GM12864 (cell line): ENCODE measurements around the gene ADM.

Source experiments
- DNase-seq: peaks from one replicate; pipeline ENCODE4 v3.0.0-alpha.2; 2011; ENCODE audit warnings: low read depth
- H3K4me3 ChIP-seq: 2 replicates; pipeline ENCODE4 v1.5.1; 2011; ENCODE audit warnings: mild to moderate bottlenecking, low read depth, low read length, control low read depth
- CTCF ChIP-seq: IDR thresholded peaks from 2 replicates; pipeline ENCODE4 v1.5.1; 2011; ENCODE audit warnings: low read depth, mild to moderate bottlenecking, moderate library complexity, low read length, control low read depth, inconsistent platforms; ENCODE audit errors: missing control alignments

Gene ADM

GRCh38 chr11:10310301-10310841 is 5.5 kb downstream of the ADM start:
- peak; percentile 88 for DNase-seq
- no peak overlapping the region; the same call in 1 of the 2 replicates for H3K4me3 ChIP-seq
- TF ChIP-seq CTCF = no peak

GRCh38 chr11:10311802-10312201 is 6.9 kb downstream of the ADM start:
- no peak overlapping the region for H3K4me3 ChIP-seq
- TF ChIP-seq CTCF = no peak
- no peak for DNase-seq

- TF ChIP-seq CTCF = no peak
- no peak overlapping the region; the same call in 1 of the 2 replicates for H3K4me3 ChIP-seq
- peak; percentile 93 for DNase-seq
Observed at GRCh38 chr11:10314199-10315072, 9.6 kb downstream of the ADM start.

- no peak for DNase-seq
- TF ChIP-seq CTCF = no peak
- no peak overlapping the region for H3K4me3 ChIP-seq
Observed at GRCh38 chr11:10315083-10315482, 10.2 kb downstream of the ADM start.

GRCh38 chr11:10317151-10317755 is 12.4 kb downstream of the ADM start:
- no peak for DNase-seq
- peak overlapping the region; percentile 44 for H3K4me3 ChIP-seq
- TF ChIP-seq CTCF = no peak

- DNase-seq = no peak
- TF ChIP-seq CTCF = no peak
- H3K4me3 ChIP-seq = peak overlapping the region; percentile 44
Observed at GRCh38 chr11:10317776-10318526, 13.1 kb downstream of the ADM start.
